Measurements from ENCODE around the gene PROZ. TPM values are rescaled to one million over a fixed set of nuclear protein-coding genes. Genes with fewer than 3 reads are reported as not detected.

Gene PROZ
- total RNA-seq, 1 experiment from 2014 or later: not detected

DNA sequence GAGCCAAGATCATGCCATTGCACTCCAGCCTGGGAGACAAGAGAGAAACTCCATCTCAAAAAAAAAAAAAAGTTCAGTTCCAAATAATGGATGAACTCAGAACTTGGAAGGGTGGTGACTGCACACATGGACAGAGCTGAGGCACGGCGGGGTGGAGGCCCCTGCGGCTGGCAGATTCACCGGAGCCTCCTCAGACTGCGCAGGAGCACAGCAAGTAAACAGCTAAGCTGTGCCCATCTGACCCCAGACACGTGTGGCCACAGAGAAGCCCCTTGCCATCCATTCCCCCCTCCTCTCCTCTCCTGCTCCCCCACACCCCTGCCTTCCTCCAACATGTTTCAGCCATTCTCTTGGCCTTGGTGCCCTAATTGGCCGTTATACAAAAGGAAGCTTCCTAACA, 15.6 kb upstream of the PROZ start:
- ATAC-seq (no peak), DNase-seq (no peak)
- Histone ChIP-seq H3K4me3 (ENCODE audit: low read length) (no peak overlapping the region), H3K36me3 (ENCODE audit: low read depth, low read length) (no peaks in the 10 kb centered on the region), H2AFZ (ENCODE audit: low read length) (no peak overlapping the region), H3K9me3 (ENCODE audit: low read length) (no peaks in the 10 kb centered on the region), H3K9ac (ENCODE audit: low read length) (no peak overlapping the region), H3K4me2 (ENCODE audit: low read length) (no peak overlapping the region), H3K27ac (ENCODE audit: low read length) (no peak overlapping the region), H3K79me2 (ENCODE audit: low read length) (no peaks in the 10 kb centered on the region), H3K9me2 (replicated peaks; ENCODE audit: low read length) (no peaks in the 10 kb centered on the region), H3K4me1 (ENCODE audit: insufficient read depth, low read length) (no peaks in the 10 kb centered on the region), H3F3A (ENCODE audit: low read length, unreplicated experiment) (no peaks in the 10 kb centered on the region), H4K20me1 (ENCODE audit: low read length) (no peaks in the 10 kb centered on the region), H3K27me3 (ENCODE audit: low read length) (no peaks in the 10 kb centered on the region)
- BruUV-seq (replicated peaks): no TSS peak
- ChIA-PET CTCF (interaction anchor here (0.7 kb wide), 1 partner anchor 230 kb away, joined by 6 read pairs; no protein-coding TSS in a partner anchor), POLR2A (ENCODE audit: unreplicated experiment) (no interaction called here)
- intact Hi-C loops (cut with micrococcal nuclease): no loop called here
- TF ChIP-seq, protein P1, sequence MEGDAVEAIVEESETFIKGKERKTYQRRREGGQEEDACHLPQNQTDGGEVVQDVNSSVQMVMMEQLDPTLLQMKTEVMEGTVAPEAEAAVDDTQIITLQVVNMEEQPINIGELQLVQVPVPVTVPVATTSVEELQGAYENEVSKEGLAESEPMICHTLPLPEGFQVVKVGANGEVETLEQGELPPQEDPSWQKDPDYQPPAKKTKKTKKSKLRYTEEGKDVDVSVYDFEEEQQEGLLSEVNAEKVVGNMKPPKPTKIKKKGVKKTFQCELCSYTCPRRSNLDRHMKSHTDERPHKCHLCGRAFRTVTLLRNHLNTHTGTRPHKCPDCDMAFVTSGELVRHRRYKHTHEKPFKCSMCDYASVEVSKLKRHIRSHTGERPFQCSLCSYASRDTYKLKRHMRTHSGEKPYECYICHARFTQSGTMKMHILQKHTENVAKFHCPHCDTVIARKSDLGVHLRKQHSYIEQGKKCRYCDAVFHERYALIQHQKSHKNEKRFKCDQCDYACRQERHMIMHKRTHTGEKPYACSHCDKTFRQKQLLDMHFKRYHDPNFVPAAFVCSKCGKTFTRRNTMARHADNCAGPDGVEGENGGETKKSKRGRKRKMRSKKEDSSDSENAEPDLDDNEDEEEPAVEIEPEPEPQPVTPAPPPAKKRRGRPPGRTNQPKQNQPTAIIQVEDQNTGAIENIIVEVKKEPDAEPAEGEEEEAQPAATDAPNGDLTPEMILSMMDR (conservative IDR thresholded peaks at IDR 0.05; ENCODE audit: low read depth, low read length): no peak
- TF ChIP-seq EZH2phosphoT487 (IDR thresholded peaks at IDR 0.05; ENCODE audit: borderline replicate concordance, low read length) (no peak), EZH2 (IDR thresholded peaks at IDR 0.05; ENCODE audit: low read length, unreplicated experiment) (no peak)

GRCh38 chr13:113143466-113144254, 14.8 kb upstream of the PROZ start:
- Histone ChIP-seq H3K27me3 (ENCODE audit: low read length) (no peaks in the 10 kb centered on the region), H3K9me2 (replicated peaks; ENCODE audit: low read length) (no peaks in the 10 kb centered on the region), H3K9me3 (ENCODE audit: low read length) (no peaks in the 10 kb centered on the region), H2AFZ (ENCODE audit: low read length) (no peak overlapping the region), H3F3A (ENCODE audit: low read length, unreplicated experiment) (no peaks in the 10 kb centered on the region), H3K4me3 (ENCODE audit: low read length) (no peak overlapping the region), H3K9ac (ENCODE audit: low read length) (no peak overlapping the region), H3K4me1 (ENCODE audit: insufficient read depth, low read length) (no peaks in the 10 kb centered on the region), H3K79me2 (ENCODE audit: low read length) (no peaks in the 10 kb centered on the region), H4K20me1 (ENCODE audit: low read length) (no peaks in the 10 kb centered on the region), H3K27ac (ENCODE audit: low read length) (no peak overlapping the region), H3K36me3 (ENCODE audit: low read depth, low read length) (no peaks in the 10 kb centered on the region), H3K4me2 (ENCODE audit: low read length) (no peak overlapping the region)
- no TSS peak for BruUV-seq (replicated peaks)
- no peak for TF ChIP-seq EZH2phosphoT487 (IDR thresholded peaks at IDR 0.05; ENCODE audit: borderline replicate concordance, low read length)
- TF ChIP-seq EZH2 (IDR thresholded peaks at IDR 0.05; ENCODE audit: low read length, unreplicated experiment): no peak
- TF ChIP-seq, protein P1 (conservative IDR thresholded peaks at IDR 0.05; ENCODE audit: low read depth, low read length): no peak
- no peak for ATAC-seq
- POLR2A ChIA-PET (ENCODE audit: unreplicated experiment): no interaction called here
- no peak for DNase-seq
- intact Hi-C loops (cut with micrococcal nuclease): no loop called here
- CTCF ChIA-PET: interaction anchor here (0.7 kb wide), 1 partner anchor 229 kb away, joined by 6 read pairs; no protein-coding TSS in a partner anchor

GRCh38 chr13:113144255-113144629, 14.2 kb upstream of the PROZ start:
- Histone ChIP-seq H3K4me2 (ENCODE audit: low read length) (no peak overlapping the region), H3K9me3 (ENCODE audit: low read length) (no peaks in the 10 kb centered on the region), H3K36me3 (ENCODE audit: low read depth, low read length) (no peaks in the 10 kb centered on the region), H3K27me3 (ENCODE audit: low read length) (no peaks in the 10 kb centered on the region), H4K20me1 (ENCODE audit: low read length) (no peaks in the 10 kb centered on the region), H3K9ac (ENCODE audit: low read length) (no peak overlapping the region), H3K79me2 (ENCODE audit: low read length) (no peaks in the 10 kb centered on the region), H3F3A (ENCODE audit: low read length, unreplicated experiment) (no peaks in the 10 kb centered on the region), H3K4me1 (ENCODE audit: insufficient read depth, low read length) (no peaks in the 10 kb centered on the region), H3K4me3 (ENCODE audit: low read length) (no peak overlapping the region), H2AFZ (ENCODE audit: low read length) (no peak overlapping the region), H3K27ac (ENCODE audit: low read length) (no peak overlapping the region), H3K9me2 (replicated peaks; ENCODE audit: low read length) (no peaks in the 10 kb centered on the region)
- POLR2A ChIA-PET (ENCODE audit: unreplicated experiment): no interaction called here
- intact Hi-C loops (cut with micrococcal nuclease): no loop called here
- ATAC-seq (no peak), DNase-seq (no peak)
- CTCF ChIA-PET: no interaction called here
- TF ChIP-seq EZH2 (IDR thresholded peaks at IDR 0.05; ENCODE audit: low read length, unreplicated experiment) (no peak), EZH2phosphoT487 (IDR thresholded peaks at IDR 0.05; ENCODE audit: borderline replicate concordance, low read length) (no peak)
- TF ChIP-seq, protein P1 (conservative IDR thresholded peaks at IDR 0.05; ENCODE audit: low read depth, low read length): no peak
- no TSS peak for BruUV-seq (replicated peaks)

Measured in PC-3 (cell line).